BE2C (cell line): ENCODE measurements around the gene RNASEH2B.

Experiments
- DNase-seq: peaks from one replicate; pipeline ENCODE4 v3.0.0-alpha.2; 2020
- H3K27me3 ChIP-seq: fragments of 250-450 bp; sonication (Bioruptor Pico); 2 replicates; pipeline ENCODE4 v1.5.1; 2020; ENCODE audit warnings: mild to moderate bottlenecking
- H3K36me3 ChIP-seq: fragments of 250-450 bp; sonication (Bioruptor Pico); 2 replicates; pipeline ENCODE4 v1.5.1; 2020; ENCODE audit warnings: mild to moderate bottlenecking
- H3K4me1 ChIP-seq: fragments of 250-450 bp; sonication (Bioruptor Pico); 2 replicates; pipeline ENCODE4 v1.5.1; 2020
- H3K4me3 ChIP-seq: 2 replicates; pipeline ENCODE4 v1.5.1; 2011; ENCODE audit warnings: low read depth, low read length
- H3K9me3 ChIP-seq: fragments of 250-450 bp; sonication (Bioruptor Pico); 2 replicates; pipeline ENCODE4 v1.5.1; 2020
- TF ChIP-seq, protein P1 (sequence below): IDR thresholded peaks from 2 replicates; pipeline ENCODE4 v1.5.1; 2012; ENCODE audit warnings: mild to moderate bottlenecking, low read depth, low read length

RNASEH2B gene

DNA sequence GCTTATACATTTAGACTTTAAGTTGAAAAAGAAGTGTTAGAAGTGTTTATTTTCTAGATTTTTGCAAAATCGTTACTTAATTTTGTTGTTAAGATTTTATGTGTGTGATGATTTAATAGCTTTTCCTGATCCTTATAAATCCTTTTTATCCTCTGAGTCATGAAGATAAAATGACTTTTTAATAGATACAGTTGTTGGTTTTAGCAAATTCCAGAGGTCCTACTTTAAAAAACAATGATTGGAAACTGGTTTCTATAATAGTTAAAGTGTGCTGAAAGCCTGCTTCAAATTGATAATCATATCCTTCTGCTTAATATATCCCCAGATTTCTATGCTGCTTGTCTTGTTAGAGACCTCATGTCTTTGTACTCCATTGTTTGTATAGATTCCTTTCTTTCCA is 39.0 kb downstream of the RNASEH2B start:
- H3K9me3 ChIP-seq: no peaks in the 10 kb centered on the region
- no peaks in the 10 kb centered on the region for H3K27me3 ChIP-seq
- no peak overlapping the region for H3K4me3 ChIP-seq
- TF ChIP-seq, protein P1, sequence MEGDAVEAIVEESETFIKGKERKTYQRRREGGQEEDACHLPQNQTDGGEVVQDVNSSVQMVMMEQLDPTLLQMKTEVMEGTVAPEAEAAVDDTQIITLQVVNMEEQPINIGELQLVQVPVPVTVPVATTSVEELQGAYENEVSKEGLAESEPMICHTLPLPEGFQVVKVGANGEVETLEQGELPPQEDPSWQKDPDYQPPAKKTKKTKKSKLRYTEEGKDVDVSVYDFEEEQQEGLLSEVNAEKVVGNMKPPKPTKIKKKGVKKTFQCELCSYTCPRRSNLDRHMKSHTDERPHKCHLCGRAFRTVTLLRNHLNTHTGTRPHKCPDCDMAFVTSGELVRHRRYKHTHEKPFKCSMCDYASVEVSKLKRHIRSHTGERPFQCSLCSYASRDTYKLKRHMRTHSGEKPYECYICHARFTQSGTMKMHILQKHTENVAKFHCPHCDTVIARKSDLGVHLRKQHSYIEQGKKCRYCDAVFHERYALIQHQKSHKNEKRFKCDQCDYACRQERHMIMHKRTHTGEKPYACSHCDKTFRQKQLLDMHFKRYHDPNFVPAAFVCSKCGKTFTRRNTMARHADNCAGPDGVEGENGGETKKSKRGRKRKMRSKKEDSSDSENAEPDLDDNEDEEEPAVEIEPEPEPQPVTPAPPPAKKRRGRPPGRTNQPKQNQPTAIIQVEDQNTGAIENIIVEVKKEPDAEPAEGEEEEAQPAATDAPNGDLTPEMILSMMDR: no peak
- H3K36me3 ChIP-seq: no peaks in the 10 kb centered on the region
- DNase-seq: no peak
- no peaks in the 10 kb centered on the region for H3K4me1 ChIP-seq

DNA sequence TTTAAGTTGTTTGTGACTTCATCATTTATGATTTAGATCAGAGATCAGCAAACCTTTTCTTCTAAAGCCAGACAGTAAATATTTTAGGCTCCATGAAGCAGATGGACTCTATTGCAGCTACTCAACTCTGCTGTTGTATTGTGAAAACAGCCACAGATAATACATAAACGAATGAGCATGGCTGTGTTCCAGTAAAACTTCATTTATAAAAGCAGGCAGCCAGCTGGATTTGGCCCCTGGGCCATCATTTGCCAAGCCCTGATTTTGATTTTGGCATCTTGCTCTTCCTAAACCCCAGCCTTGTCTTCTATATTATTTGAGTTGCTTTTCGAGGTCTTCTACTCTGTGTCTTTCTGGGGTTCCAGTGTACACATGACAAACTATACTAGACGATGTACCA is 41.3 kb downstream of the RNASEH2B start:
- Histone ChIP-seq H3K4me3 (no peak overlapping the region), H3K9me3 (no peaks in the 10 kb centered on the region), H3K36me3 (no peaks in the 10 kb centered on the region), H3K27me3 (no peaks in the 10 kb centered on the region), H3K4me1 (no peaks in the 10 kb centered on the region)
- TF ChIP-seq, protein P1: no peak
- no peak for DNase-seq

DNA sequence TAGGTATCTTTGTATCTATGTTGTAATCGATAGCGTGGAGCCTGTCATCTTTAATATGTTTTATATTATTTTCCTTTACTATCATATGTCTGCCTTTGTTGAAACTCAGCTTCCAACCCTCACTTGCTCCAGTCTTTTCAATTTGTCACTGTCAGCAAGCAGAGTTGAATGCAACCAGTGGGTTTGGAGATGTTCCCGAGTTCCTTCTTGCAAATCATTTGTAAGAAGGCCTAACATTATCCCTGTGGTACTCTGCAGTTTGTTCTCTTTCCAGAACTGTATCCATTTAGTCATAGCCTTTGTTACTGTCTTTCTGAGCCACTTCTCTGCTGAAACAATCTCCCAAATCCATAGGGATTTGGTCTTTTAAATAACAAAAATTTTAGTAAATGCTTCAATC is 41.8 kb downstream of the RNASEH2B start:
- H3K9me3 ChIP-seq: no peaks in the 10 kb centered on the region
- no peak overlapping the region for H3K4me3 ChIP-seq
- no peaks in the 10 kb centered on the region for H3K36me3 ChIP-seq
- no peaks in the 10 kb centered on the region for H3K4me1 ChIP-seq
- H3K27me3 ChIP-seq: no peaks in the 10 kb centered on the region
- DNase-seq: no peak
- TF ChIP-seq, protein P1: no peak

DNA sequence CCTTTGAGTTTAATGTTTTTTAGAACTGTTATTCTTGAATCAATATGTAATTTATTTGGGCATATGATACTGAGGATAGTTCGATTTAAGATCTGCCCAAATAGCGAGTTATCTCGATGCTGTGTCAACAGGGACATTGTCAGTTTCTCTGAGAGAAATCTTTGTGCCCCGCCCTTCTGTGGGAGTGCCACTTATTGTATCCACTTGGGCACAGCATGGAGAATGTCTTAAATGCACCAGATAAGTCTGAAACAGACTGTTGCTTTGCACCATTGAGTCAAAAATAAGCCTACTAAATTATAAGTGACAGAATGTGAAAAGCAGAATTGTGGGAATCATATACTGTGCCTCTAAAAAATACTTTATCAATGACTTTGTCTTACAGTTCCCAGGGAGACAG is 45.6 kb downstream of the RNASEH2B start:
- no peaks in the 10 kb centered on the region for H3K27me3 ChIP-seq
- H3K9me3 ChIP-seq: no peaks in the 10 kb centered on the region
- TF ChIP-seq, protein P1: no peak
- H3K4me1 ChIP-seq: no peaks in the 10 kb centered on the region
- no peaks in the 10 kb centered on the region for H3K36me3 ChIP-seq
- no peak for DNase-seq
- H3K4me3 ChIP-seq: no peak overlapping the region

DNA sequence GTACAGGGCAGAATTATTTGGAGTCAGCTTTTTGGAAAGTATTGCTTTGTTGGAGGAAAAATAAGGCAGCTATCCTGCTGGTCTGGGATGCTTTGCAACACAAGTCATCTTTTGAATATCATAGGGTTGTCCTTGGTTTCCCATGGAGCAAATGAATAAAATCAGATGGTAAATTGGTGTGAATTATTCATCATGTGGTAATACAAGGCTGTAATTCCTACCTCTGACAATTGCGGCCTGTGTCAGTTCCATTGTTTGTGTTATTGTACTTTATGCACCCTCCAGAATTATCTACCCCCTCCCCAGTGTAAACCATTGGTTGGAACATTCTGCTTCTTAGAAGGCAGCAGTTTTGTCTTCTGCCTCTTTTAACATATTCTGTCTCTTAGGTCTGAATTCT is 46.2 kb downstream of the RNASEH2B start:
- Histone ChIP-seq H3K27me3 (no peaks in the 10 kb centered on the region), H3K4me1 (no peaks in the 10 kb centered on the region), H3K36me3 (no peaks in the 10 kb centered on the region), H3K4me3 (no peak overlapping the region), H3K9me3 (no peaks in the 10 kb centered on the region)
- TF ChIP-seq, protein P1: no peak
- no peak for DNase-seq

DNA sequence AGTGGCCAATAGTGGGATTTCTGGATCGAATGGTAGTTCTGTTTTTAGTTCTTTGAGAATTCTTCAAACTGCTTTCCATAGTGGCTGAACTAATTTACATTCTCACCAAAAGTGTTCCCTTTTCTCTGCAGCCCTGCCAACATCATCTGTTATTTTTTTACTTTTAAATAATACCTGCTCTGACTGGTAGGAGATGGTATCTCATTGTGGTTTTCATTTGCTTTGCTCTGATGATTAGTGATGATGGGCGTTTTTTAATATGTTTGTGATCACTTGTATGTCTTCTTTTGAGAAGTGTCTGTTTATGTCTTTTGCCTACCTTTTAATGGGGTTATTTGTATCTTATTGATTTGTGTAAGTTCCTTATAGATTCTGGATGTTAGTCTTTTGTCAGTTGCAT is 48.0 kb downstream of the RNASEH2B start:
- no peaks in the 10 kb centered on the region for H3K36me3 ChIP-seq
- H3K9me3 ChIP-seq: no peaks in the 10 kb centered on the region
- H3K4me1 ChIP-seq: no peaks in the 10 kb centered on the region
- TF ChIP-seq, protein P1: no peak
- no peak for DNase-seq
- H3K27me3 ChIP-seq: no peaks in the 10 kb centered on the region
- H3K4me3 ChIP-seq: no peak overlapping the region
